Neural cell (in vitro differentiated cells): ENCODE measurements around the gene SERPINE1. TPM values are rescaled to one million over a fixed set of nuclear protein-coding genes. Genes with fewer than 3 reads are reported as not detected.

Experiments used
- H2AFZ ChIP-seq: fragments of 200-600, 300-800 bp; sonication (generic), shearing (Covaris generic); 2 replicates; pipeline ENCODE4 v1.6.0; 2014; ENCODE audit warnings: low read depth, mild to moderate bottlenecking, antibody characterized with exemption, low read length, moderate library complexity
- H3F3A ChIP-seq: fragments of 200-600 bp; shearing (Covaris generic); 2 replicates; pipeline ENCODE4 v1.6.1; 2016; ENCODE audit warnings: mild to moderate bottlenecking, moderate library complexity, mixed read lengths, antibody characterized with exemption, low read length; ENCODE audit not compliant: insufficient read depth, poor library complexity, severe bottlenecking
- H3K27ac ChIP-seq: fragments of 200-600, 300-800 bp; sonication (generic), shearing (Covaris generic); 2 replicates; pipeline ENCODE4 v1.5.1; 2014; ENCODE audit warnings: mild to moderate bottlenecking, low read length, moderate library complexity
- H3K27me3 ChIP-seq: fragments of 300-800, 200-600 bp; sonication (generic), shearing (Covaris generic); 2 replicates; pipeline ENCODE4 v1.6.0; 2014; ENCODE audit warnings: mild to moderate bottlenecking, low read depth, low read length, moderate library complexity; ENCODE audit not compliant: insufficient read depth
- H3K36me3 ChIP-seq: fragments of 300-800, 200-600 bp; sonication (generic), shearing (Covaris generic); 2 replicates; pipeline ENCODE4 v1.5.1; 2014; ENCODE audit warnings: mild to moderate bottlenecking, antibody characterized with exemption, low read length, moderate library complexity; ENCODE audit not compliant: insufficient read depth
- H3K4me2 ChIP-seq: fragments of 300-800, 200-600 bp; sonication (generic), shearing (Covaris generic); 2 replicates; pipeline ENCODE4 v1.6.0; 2014; ENCODE audit warnings: mild to moderate bottlenecking, low read length
- H3K4me3 ChIP-seq: fragments of 300-800, 200-600 bp; sonication (generic), shearing (Covaris generic); 2 replicates; pipeline ENCODE4 v1.5.1; 2014; ENCODE audit warnings: mild to moderate bottlenecking, low read length, moderate library complexity
- H3K79me2 ChIP-seq: fragments of 200-600 bp; shearing (Covaris generic); replicated peaks from 2 replicates; pipeline ENCODE4 v1.6.0; 2014; ENCODE audit warnings: mild to moderate bottlenecking, low read length, moderate library complexity; ENCODE audit not compliant: insufficient read depth
- H3K9ac ChIP-seq: fragments of 300-800, 200-600 bp; sonication (generic), shearing (Covaris generic); 2 replicates; pipeline ENCODE4 v1.6.1; 2016; ENCODE audit warnings: mild to moderate bottlenecking, low read length, mixed read lengths
- H3K9me2 ChIP-seq: fragments of 200-600 bp; shearing (Covaris generic); 2 replicates; pipeline ENCODE4 v1.6.1; 2016; ENCODE audit warnings: mild to moderate bottlenecking, low read length, mixed read lengths; ENCODE audit not compliant: insufficient read depth
- H3K9me3 ChIP-seq: fragments of 200-600, 300-800 bp; sonication (generic), shearing (Covaris generic); 2 replicates; pipeline ENCODE4 v1.6.1; 2016; ENCODE audit warnings: mild to moderate bottlenecking, mixed run types, low read length, moderate library complexity, mixed read lengths
- H4K20me1 ChIP-seq: fragments of 200-600 bp; shearing (Covaris generic); 2 replicates; pipeline ENCODE4 v1.6.1; 2016; ENCODE audit warnings: mild to moderate bottlenecking, mixed run types; ENCODE audit not compliant: insufficient read depth
- EP300 ChIP-seq: fragments of 450-650 bp; conservative IDR thresholded peaks from 2 replicates; pipeline ENCODE4 v1.6.1; 2014; ENCODE audit warnings: antibody characterized with exemption, mild to moderate bottlenecking, moderate library complexity; ENCODE audit not compliant: poor library complexity, severe bottlenecking
- EZH2 ChIP-seq: fragments of 200-600, 300-800 bp; shearing (Covaris generic), sonication (generic); IDR thresholded peaks from 2 replicates; pipeline ENCODE4 v1.6.1; 2014; ENCODE audit warnings: antibody characterized with exemption, low read length, borderline replicate concordance, mild to moderate bottlenecking; ENCODE audit not compliant: insufficient read depth, poor library complexity, severe bottlenecking
- MXI1 ChIP-seq: fragments of 450-650 bp; conservative IDR thresholded peaks from 2 replicates; pipeline ENCODE4 v1.6.1; 2014; ENCODE audit warnings: antibody characterized with exemption, mild to moderate bottlenecking; ENCODE audit not compliant: poor library complexity, severe bottlenecking
- POLR2AphosphoS5 ChIP-seq: IDR thresholded peaks from 2 replicates; pipeline ENCODE4 v1.6.1; 2012
- RAD21 ChIP-seq: fragments of 450-650 bp; conservative IDR thresholded peaks from 2 replicates; pipeline ENCODE4 v1.6.1; 2014; ENCODE audit warnings: antibody characterized with exemption, mild to moderate bottlenecking, moderate library complexity
- REST ChIP-seq: IDR thresholded peaks from 2 replicates; pipeline ENCODE4 v1.6.1; 2012; ENCODE audit warnings: borderline replicate concordance
- SMC3 ChIP-seq: fragments of 450-650 bp; conservative IDR thresholded peaks from 2 replicates; pipeline ENCODE4 v1.6.1; 2014; ENCODE audit warnings: antibody characterized with exemption, mild to moderate bottlenecking, moderate library complexity; ENCODE audit not compliant: poor library complexity
- polyA plus RNA-seq: library from polyadenylated mRNA; depleted of rRNA; stranded (reverse); fragments of >200 nt; gene quantifications from 2 replicates; pipeline ENCODE4 v1.2.3, GENCODE V29; 2014

SERPINE1 gene
- polyA plus RNA-seq, 1 donor from 2014 or later = 0.12 TPM

GRCh38 chr7:101140746-101141382, 14.0 kb downstream of the SERPINE1 start:
- Histone ChIP-seq H3K4me3 (no peak overlapping the region), H2AFZ (no peak overlapping the region), H3K27me3 (no peaks in the 10 kb centered on the region), H3K9me2 (no peaks in the 10 kb centered on the region), H3K4me2 (no peak overlapping the region), H3K27ac (no peak overlapping the region), H3K9ac (no peak overlapping the region), H3K36me3 (no peaks in the 10 kb centered on the region), H3K79me2 (no peaks in the 10 kb centered on the region), H3K9me3 (no peaks in the 10 kb centered on the region), H3F3A (no peaks in the 10 kb centered on the region), H4K20me1 (no peaks in the 10 kb centered on the region)
- TF ChIP-seq SMC3 = no peak
- no peak for TF ChIP-seq EP300
- TF ChIP-seq POLR2AphosphoS5 = no peak
- no peak for TF ChIP-seq REST
- TF ChIP-seq MXI1 = no peak
- TF ChIP-seq EZH2 = no peak
- TF ChIP-seq RAD21 = no peak

GRCh38 chr7:101151908-101152651, 25.2 kb downstream of the SERPINE1 start:
- H3F3A ChIP-seq = no peaks in the 10 kb centered on the region
- H4K20me1 ChIP-seq = no peaks in the 10 kb centered on the region
- peaks cover 9% of the 10 kb centered on the region for H3K79me2 ChIP-seq
- no peaks in the 10 kb centered on the region for H3K9me2 ChIP-seq
- TF ChIP-seq RAD21 = no peak
- TF ChIP-seq REST = no peak
- no peak for TF ChIP-seq MXI1
- H3K4me2 ChIP-seq = no peak overlapping the region
- H3K27me3 ChIP-seq = no peaks in the 10 kb centered on the region
- H3K9ac ChIP-seq = no peak overlapping the region
- H3K4me3 ChIP-seq = no peak overlapping the region
- no peaks in the 10 kb centered on the region for H3K36me3 ChIP-seq
- no peak overlapping the region for H2AFZ ChIP-seq
- no peak overlapping the region for H3K27ac ChIP-seq
- no peaks in the 10 kb centered on the region for H3K9me3 ChIP-seq
